NCI-H345 (cell line): Measurements from ENCODE around the gene LRFN2.
A peak's percentile ranks its signal among the peaks of the same experiment; 100 is the strongest.

Source experiments
- DNase-seq: peaks from one replicate; lab custom pipeline; 2025; lab: John Stamatoyannopoulos, UW

Gene LRFN2

GRCh38 chr6:40587240-40588069 is at the start of gene LRFN2:
TSS of gene LRFN2 (minus strand) at chr6:40587364.
- DNase-seq, result peak; percentile 84

GRCh38 chr6:40634429-40634828 is 47.3 kb upstream of the LRFN2 start:
- peak; percentile 92 for DNase-seq

DNA sequence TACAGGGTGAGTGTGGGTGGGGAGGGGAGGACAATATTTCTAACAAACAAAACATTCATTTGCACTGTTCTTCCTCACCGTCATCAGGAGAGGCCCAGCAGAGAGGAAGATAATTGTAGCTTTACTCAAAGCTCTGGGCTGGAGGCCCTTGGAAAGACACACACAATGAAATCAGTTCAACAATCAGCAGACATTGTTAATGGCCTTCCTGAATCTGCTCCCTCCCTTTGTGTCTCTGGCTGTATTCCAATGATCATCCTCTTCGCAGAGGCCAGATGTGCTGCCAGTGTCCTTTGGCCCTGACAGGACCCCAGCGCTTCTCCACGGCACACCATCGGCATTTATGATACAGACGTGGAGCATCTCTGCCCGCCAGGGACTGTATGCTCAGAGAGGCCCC is 44.6 kb upstream of the LRFN2 start:
- peak; percentile 53 for DNase-seq

DNA sequence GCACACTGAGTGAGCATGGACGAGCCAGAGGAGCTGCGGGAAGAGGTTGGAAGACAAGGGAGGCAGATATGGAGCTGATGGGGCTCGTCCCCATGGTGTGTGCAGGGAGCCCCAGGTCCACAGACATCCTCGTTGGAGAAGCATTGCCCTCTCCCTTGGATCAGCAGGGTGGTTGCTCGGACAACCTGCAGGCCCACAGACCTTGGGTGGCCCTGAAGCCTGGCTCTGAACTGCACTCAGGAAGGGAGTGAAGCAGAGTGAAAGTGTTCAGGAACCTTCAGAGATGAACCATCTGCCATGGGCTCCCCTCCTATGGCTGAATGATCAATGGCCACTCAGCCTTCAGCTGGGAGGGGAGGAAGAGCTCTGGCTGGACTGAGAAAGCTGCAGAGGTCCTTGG is 43.3 kb upstream of the LRFN2 start:
- no peak for DNase-seq

DNA sequence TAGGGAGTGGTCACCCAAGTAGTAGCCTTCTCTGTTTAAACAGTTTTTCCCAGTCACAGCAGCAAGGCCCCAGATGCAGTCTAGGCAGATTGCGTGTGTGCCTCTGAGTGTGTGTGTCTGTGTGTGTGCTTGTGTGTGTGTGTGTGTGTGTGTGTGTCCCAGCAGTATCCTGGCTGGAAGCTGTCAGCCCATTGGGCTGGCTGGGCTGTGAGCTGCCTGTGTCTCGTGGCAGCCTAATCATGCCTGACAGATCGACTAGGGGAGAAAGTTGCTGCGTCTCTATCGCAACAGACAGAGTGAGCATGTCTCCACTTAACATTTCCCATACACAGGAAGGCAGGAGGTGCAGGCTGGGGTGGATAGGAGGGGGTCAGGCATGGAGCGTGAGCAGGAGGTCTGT is 42.9 kb upstream of the LRFN2 start:
- DNase-seq, result no peak

- DNase-seq, result no peak
Observed at GRCh38 chr6:40629463-40629862, 42.3 kb upstream of the LRFN2 start.

DNA sequence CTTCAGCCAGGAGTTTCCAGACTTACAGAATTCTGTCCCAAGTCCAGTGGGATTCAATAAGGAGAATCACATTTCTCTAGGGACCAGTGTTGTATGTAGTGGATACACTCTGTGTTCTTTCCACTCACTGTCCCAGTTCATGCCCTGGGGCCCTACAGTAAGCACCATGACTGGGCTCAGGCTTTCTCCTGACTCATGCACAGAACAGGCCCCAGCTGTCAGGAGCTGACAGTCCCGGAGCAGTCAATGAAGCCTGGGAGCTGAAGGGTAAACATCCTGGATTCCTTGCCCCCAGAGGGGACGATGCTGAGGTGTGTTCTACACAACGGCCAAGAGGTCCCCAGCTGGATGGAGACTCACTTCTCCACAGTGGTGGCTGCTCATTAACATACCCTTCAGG is 40.2 kb upstream of the LRFN2 start:
- DNase-seq, result no peak

GRCh38 chr6:40626886-40627285 is 39.7 kb upstream of the LRFN2 start:
- DNase-seq, result no peak

DNA sequence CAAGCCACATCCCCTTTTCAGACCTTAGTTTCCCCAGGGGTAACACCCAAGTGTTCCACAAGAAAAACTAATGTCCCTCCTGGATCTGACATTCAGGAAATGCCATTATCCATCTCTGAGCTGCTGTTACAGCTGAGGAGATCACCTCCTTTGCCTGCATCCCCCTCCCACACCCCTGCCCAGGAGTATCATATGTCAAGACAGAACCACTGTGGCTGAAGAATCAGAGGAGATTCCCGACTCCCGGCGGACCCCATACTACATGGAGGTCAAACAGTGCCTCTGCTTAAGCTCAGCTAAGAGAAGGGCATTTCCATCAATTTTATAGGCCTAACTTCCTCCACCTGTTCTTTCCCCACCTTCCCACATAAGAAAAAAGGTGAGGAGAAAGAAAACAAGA is 36.8 kb upstream of the LRFN2 start:
- no peak for DNase-seq

DNA sequence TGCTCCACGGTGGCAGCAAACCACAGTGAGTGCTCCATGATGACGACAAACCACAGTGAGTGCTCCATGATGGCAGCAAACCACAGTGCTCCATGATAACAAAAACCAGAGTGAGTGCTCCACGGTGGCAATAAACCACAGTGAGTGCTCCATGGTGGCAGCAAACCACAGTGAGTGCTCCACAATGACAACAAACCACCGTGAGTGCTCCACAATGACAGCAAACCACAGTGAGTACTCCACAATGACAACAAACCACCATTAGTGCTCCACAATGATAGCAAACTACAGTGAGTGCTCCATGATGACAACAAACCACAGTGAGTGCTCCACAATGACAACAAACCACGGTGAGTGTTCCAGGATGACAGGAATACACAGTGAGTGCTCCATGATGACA is 36.0 kb upstream of the LRFN2 start:
- DNase-seq, result no peak

- no peak for DNase-seq
Observed at GRCh38 chr6:40620574-40621240, 33.5 kb upstream of the LRFN2 start.

DNA sequence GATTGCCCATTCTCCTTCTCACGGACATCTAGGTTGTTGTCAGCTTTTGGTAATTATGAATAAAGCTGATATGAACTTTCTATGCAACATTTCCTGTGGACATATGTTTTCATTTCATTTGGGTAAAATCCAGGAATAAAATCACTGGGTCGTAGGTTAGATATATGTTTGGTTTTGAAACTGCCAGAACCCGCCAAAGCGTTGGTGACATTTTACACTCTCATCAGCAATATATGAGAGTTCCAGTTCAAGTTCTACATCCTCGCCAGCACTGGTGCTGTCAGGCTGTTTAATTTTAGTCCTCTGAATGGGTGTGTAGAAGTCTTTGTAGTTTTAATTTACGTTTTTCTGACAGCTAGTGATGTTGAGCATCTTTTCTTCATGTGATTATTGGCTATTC is 27.5 kb upstream of the LRFN2 start:
- no peak for DNase-seq

- DNase-seq, result no peak
Observed at GRCh38 chr6:40611912-40612311, 24.7 kb upstream of the LRFN2 start.

GRCh38 chr6:40611434-40611833 is 24.3 kb upstream of the LRFN2 start:
- no peak for DNase-seq

DNA sequence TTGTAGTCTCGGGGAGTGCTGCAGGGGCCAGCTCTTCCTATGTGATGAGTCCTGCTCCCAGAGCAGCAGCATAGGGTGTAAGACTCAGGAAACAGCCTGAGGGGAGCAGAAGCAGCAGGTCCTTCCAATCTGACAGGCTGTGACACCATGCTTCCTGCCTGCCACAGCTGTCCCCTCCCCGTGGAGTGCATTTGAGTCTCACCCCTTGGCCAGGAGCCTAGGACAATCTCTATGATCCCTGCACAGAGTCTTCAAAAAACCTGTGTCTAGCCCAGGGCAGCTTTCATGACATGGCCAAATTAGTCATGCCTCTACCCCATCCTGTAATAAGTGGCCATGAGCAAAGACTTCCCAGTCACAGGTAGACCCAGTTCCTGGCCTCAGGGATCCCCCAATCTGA is 23.1 kb upstream of the LRFN2 start:
- DNase-seq, result no peak

- no peak for DNase-seq
Observed at GRCh38 chr6:40606981-40607380, 19.8 kb upstream of the LRFN2 start.

DNA sequence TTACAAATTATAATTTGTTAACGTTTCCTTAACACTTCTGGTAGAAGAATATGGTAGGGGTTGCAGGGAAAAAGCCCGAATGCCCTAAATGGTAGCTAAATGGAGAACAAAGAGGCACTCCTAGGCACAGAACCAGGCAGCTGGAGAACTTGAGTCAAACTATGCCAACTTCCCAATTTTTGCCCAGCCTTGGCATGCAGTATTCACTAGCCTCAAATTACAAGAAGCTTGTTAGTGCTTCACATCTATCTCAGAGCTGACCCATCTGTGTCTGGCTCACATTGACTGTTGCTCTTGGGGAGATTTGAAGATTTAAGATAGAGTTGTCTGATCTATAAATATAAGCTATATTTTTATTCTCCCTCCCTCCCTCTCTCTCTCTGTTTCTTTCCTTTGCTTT is 19.4 kb upstream of the LRFN2 start:
- DNase-seq, result no peak

- DNase-seq, result no peak
Observed at GRCh38 chr6:40604082-40604481, 16.9 kb upstream of the LRFN2 start.

GRCh38 chr6:40599555-40599954 is 12.4 kb upstream of the LRFN2 start:
- DNase-seq, result no peak

DNA sequence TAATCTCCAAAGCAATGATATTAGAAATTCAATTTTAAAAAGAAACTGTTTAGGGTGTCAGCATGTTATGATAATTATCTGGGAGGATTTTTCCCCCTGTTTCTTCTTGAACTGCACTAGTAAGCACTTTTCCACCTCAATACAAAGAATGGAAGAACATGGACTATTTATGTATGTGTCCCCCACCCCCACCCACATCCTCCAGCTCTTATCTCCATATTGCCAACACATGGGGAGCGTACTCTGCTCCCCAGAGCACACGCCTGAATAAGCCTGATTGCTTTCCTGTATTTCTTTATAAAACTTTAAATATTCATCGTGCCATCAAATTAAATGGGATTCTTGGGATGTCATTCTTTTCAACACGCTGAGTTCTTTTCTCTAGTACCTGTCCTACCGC is 11.4 kb upstream of the LRFN2 start:
- no peak for DNase-seq

DNA sequence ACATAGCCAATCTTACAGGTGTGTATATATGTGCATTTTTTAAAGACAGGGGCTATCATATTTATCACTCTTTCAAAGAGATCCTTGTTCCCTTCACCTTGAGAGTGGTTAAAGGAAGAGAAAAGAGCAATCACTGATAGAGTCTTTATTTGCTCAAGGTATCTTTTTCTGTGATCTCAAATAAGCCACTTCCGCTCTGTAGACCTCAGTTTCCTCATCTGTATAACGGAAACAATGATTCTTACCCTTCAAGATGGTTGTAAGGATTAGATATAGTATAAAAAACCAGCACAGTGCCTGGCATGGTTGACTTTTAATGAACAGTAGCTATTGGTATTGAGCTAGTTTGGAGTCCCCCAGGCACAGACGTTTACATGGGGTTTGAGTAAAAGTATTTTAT is 10.1 kb upstream of the LRFN2 start:
- no peak for DNase-seq

GRCh38 chr6:40588480-40588879 is 1.3 kb upstream of the LRFN2 start:
- DNase-seq, result peak; percentile 43

DNA sequence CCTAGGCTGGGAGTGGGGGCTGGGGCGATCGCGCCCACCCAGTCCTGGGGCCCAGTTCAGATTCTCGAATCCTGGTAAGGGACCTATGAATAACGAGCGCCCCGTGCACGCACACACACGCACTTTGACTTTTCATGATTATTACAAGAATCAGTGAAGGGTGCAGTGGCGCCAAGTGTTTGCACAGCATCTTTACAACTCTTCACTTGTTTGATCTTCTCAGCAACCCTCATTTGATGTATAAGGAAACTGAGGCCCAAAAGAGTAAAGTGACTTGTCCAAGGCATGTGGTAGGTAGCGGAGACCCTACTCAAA is 863 bp upstream of the LRFN2 start:
- DNase-seq, result no peak
